HEK293T (cell line): ENCODE data around the gene OOEP.

Experiments used
- ELF4 ChIP-seq: fragments of 450-650 bp; IDR thresholded peaks from 2 replicates; pipeline ENCODE4 v1.6.1; 2017; ENCODE audit warnings: antibody characterized with exemption
- FOXA1 ChIP-seq: fragments of 450-650 bp; IDR thresholded peaks from 2 replicates; pipeline ENCODE4 v1.6.1; 2016; ENCODE audit warnings: mild to moderate bottlenecking
- FOXK2 ChIP-seq: fragments of 450-650 bp; IDR thresholded peaks from 2 replicates; pipeline ENCODE4 v1.6.1; 2016; ENCODE audit warnings: mild to moderate bottlenecking
- FOXM1 ChIP-seq: fragments of 450-650 bp; IDR thresholded peaks from 2 replicates; pipeline ENCODE4 v1.6.1; 2017; ENCODE audit warnings: mild to moderate bottlenecking, borderline replicate concordance
- HDGF ChIP-seq: fragments of 450-650 bp; IDR thresholded peaks from 2 replicates; pipeline ENCODE4 v1.6.1; 2017; ENCODE audit warnings: antibody characterized with exemption, borderline replicate concordance
- L3MBTL2 ChIP-seq: fragments of 450-650 bp; conservative IDR thresholded peaks from 2 replicates; pipeline ENCODE4 v1.6.1; 2016; ENCODE audit warnings: mild to moderate bottlenecking
- LEF1 ChIP-seq: fragments of 450-650 bp; IDR thresholded peaks from 2 replicates; pipeline ENCODE4 v1.6.1; 2017; ENCODE audit warnings: mild to moderate bottlenecking, borderline replicate concordance
- SP1 ChIP-seq: fragments of 450-650 bp; IDR thresholded peaks from 2 replicates; pipeline ENCODE4 v1.6.1; 2017
- SUZ12 ChIP-seq: fragments of 450-650 bp; IDR thresholded peaks from 2 replicates; pipeline ENCODE4 v1.6.1; 2016; ENCODE audit warnings: mild to moderate bottlenecking
- TF ChIP-seq, protein P1 (sequence below): fragments of 450-650 bp; IDR thresholded peaks from 2 replicates; pipeline ENCODE4 v1.6.1; 2016

DNA sequence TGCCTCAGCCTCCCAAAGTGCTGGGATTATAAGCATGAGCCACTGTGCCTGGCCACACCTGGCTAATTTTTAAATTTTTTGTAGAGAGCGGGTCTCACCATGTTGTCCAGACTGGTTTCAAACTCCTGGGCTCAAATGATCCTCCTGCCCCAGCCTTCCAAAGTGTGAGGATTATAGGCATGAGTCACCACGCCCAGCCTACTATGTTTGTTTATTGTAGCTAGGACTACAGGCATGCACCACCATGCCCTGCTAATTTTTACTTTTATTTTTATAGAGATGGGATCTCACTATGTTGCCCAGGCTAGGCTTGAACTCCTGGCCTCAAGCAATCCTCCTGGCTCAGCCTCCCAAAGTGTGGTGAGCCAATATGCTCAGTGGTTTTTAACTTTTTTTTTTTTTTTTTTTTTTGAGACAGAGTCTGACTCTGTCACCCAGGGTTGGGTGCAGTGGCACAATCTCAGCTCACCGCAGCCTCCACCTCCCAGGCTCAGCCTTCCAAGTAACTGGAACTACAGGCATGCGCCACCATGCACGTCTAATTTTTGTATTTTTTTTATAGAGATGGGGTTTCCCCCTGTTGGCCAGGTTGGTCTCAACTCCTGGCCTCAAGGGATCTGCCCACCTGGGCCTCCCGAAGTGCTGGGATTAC is 12.9 kb upstream of the OOEP start:
- TF ChIP-seq FOXM1 (no peak), SP1 (no peak), FOXK2 (no peak), SUZ12 (no peak), ELF4 (no peak), HDGF (no peak), LEF1 (no peak), L3MBTL2 (no peak), FOXA1 (no peak)
- TF ChIP-seq, protein P1, sequence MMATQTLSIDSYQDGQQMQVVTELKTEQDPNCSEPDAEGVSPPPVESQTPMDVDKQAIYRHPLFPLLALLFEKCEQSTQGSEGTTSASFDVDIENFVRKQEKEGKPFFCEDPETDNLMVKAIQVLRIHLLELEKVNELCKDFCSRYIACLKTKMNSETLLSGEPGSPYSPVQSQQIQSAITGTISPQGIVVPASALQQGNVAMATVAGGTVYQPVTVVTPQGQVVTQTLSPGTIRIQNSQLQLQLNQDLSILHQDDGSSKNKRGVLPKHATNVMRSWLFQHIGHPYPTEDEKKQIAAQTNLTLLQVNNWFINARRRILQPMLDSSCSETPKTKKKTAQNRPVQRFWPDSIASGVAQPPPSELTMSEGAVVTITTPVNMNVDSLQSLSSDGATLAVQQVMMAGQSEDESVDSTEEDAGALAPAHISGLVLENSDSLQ: no peak
